Measurements from ENCODE around the gene CARD14. TPM values are rescaled to one million over a fixed set of nuclear protein-coding genes. Genes with fewer than 3 reads are reported as not detected.
"Not testable (repeated sequence)": the region's sequence is repeated elsewhere in the genome, so short reads cannot be mapped to it uniquely, and the experiment has no call there.

CARD14 gene
- total RNA-seq, 6 experiments from 2014 or later: 0.20 to 0.29 (median 0.22) TPM; not detected in 3

DNA sequence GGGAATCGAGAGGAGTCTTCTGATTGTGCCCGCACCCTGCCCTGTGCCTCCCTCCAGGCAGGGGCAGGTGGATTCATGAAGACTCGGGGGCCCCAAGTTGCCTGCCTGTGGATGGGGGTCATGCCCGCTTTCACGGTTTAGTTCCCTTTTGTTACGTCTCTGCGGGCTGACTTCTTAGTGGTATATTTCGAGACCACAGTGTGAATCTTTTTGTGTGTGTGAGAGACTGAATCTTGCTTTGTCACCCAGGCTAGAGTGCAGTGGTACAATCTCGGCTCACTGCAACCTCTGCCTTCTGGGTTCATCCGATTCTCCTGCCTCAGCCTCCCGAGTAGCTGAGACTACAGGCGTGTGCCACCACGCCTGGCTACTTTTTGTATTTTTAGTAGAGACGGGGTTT, 72.7 kb downstream of the CARD14 start:
- WGBS (ENCODE audit: insufficient coverage, low coverage, low lambda C conversion rate, missing lambda C conversion rate): 91% methylated on average over 7 of the region's 14 CpGs
- DNase-seq: no peak
- Histone ChIP-seq H3K27ac (no peak overlapping the region), H3K36me3 (peaks cover 0 to 11% (median 2%) of the 10 kb centered on the region in 4 donors), H3K9me3 (no peaks in the 10 kb centered on the region), H3K4me1 (no peaks in the 10 kb centered on the region), H3K4me3 (no peak overlapping the region), H3K27me3 (no peaks in the 10 kb centered on the region)
- no peak for TF ChIP-seq POLR2A (IDR thresholded peaks at IDR 0.05)
- TF ChIP-seq, protein P1, sequence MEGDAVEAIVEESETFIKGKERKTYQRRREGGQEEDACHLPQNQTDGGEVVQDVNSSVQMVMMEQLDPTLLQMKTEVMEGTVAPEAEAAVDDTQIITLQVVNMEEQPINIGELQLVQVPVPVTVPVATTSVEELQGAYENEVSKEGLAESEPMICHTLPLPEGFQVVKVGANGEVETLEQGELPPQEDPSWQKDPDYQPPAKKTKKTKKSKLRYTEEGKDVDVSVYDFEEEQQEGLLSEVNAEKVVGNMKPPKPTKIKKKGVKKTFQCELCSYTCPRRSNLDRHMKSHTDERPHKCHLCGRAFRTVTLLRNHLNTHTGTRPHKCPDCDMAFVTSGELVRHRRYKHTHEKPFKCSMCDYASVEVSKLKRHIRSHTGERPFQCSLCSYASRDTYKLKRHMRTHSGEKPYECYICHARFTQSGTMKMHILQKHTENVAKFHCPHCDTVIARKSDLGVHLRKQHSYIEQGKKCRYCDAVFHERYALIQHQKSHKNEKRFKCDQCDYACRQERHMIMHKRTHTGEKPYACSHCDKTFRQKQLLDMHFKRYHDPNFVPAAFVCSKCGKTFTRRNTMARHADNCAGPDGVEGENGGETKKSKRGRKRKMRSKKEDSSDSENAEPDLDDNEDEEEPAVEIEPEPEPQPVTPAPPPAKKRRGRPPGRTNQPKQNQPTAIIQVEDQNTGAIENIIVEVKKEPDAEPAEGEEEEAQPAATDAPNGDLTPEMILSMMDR (IDR thresholded peaks at IDR 0.05): no peak
- intact Hi-C loops (cut with DNase I): loop anchor here in 1 of 2 donors (10.0 kb wide), 1 partner anchor 148 kb away; no protein-coding TSS in a partner anchor
- ATAC-seq: no peak

DNA sequence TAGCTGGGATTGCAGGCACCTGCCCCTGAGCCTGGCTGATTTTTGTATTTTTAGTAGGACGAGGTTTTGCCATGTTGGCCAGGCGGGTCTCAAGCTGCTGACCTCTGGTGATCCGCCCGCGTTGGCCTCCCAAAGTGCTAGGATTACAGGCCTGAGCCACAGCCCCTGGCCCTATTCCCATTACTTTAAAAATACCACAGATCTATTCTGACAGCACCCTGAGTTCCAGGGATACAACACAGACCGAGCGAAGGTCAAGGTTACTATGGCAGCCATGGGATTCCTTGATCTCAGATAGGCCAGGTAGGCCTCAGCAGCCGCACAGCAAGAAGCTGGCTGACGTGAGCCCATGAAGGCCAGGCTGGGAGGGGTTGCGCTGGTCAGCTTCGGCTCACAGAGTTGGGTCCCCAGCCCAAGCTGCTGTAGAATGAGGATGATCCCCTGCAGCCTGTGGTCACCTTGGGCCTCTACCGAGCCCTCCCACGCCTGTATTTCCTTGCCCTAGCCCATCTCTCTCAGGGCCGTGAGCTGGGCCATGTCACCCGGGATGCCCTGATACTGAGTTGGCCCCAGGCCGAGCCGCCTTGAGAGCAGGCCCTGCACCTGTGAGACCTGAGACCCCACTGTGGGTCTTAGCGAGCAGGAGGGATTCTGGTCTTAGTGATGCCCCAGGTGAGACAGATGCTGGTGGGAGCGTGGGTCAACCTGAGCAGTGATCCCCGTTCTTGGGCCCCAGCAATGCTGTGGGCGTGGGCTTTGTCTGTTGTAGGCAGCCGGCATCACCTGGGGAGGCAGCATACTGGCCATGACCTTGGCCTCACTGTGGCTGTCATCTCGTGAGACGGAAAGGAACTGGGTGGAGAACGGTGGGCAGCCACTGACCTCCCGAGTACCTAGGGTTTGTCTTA, 74.0 kb downstream of the CARD14 start:
- intact Hi-C loops (cut with DNase I): loop anchor here in 1 of 2 donors (10.0 kb wide), 1 partner anchor 149 kb away; no protein-coding TSS in a partner anchor
- H3K27ac ChIP-seq: no peak overlapping the region
- H3K9me3 ChIP-seq: no peaks in the 10 kb centered on the region
- 78% methylated on average over 4 of the region's 26 CpGs for WGBS (ENCODE audit: insufficient coverage, low coverage, low lambda C conversion rate, missing lambda C conversion rate)
- TF ChIP-seq POLR2A (IDR thresholded peaks at IDR 0.05): no peak
- TF ChIP-seq, protein P1 (IDR thresholded peaks at IDR 0.05): no peak
- peaks cover 0 to 8% (median 2%) of the 10 kb centered on the region in 4 donors for H3K36me3 ChIP-seq
- no peak overlapping the region for H3K4me3 ChIP-seq
- no peak for DNase-seq
- H3K27me3 ChIP-seq: no peaks in the 10 kb centered on the region
- no peak for ATAC-seq
- no peaks in the 10 kb centered on the region for H3K4me1 ChIP-seq

DNA sequence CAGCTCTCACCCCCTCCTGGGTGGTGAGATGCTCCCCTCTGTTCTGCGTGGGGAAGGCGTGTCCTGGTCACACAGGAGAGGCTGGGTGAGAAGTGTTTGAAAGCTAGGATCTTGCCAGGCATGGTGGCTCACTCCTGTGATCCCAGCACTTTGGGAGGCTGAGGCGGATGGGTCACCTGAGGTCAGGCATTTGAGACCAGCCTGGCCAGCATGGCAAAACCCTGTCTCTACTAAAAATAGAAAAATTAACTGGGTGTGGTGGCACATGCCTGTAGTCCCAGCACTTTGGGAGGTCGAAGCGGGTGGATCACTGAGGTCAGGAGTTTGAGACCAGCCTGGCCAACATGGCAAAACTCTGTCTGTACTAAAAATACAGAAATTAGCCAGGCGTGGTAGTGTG, 74.6 kb downstream of the CARD14 start:
- H3K4me1 ChIP-seq, DNase-seq, H3K9me3 ChIP-seq, H3K4me3 ChIP-seq, H3K36me3 ChIP-seq, H3K27ac ChIP-seq, ATAC-seq, H3K27me3 ChIP-seq: not testable (repeated sequence)
- no CpG with 5 or more reads among the region's 6 CpGs for WGBS (ENCODE audit: insufficient coverage, low coverage, low lambda C conversion rate, missing lambda C conversion rate)
- intact Hi-C loops (cut with DNase I): loop anchor here in 1 of 2 donors (10.0 kb wide), 1 partner anchor 150 kb away; no protein-coding TSS in a partner anchor

DNA sequence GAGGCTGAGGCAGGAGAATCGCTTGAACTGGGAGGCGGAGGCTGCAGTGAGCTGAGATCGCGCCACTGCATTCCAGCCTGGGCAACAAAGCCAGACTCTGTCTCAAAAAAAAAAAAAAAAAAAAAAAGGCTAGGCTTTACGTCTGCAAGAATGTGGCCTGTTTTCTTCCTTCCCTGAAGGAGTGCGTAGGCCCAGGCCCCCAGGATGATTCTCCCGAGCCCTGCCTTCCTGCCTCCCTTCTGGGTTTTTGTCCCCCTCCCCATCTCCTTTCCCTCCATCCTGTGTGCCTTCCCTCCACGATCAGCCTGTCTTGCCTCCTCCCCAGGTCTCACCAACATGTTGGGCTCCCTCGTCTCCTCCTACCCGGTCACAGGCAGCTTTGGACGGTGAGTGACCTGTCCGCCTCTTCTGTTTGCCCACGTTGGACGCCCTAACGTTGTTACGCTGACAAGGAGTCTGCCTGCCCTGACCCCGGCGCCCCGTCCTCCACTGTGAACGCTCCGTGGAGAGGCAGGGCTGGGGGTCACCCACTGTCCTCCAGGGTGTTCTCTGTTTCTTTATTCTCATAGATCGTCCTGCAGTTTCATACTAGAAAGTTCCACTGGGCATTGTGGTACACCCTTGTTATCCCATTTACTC, 75.2 kb downstream of the CARD14 start:
- Histone ChIP-seq H3K9me3 (no peaks in the 10 kb centered on the region), H3K4me3 (no peak overlapping the region), H3K27ac (no peak overlapping the region), H3K36me3 (peaks cover 0 to 8% (median 2%) of the 10 kb centered on the region in 4 donors), H3K4me1 (no peaks in the 10 kb centered on the region), H3K27me3 (no peaks in the 10 kb centered on the region)
- DNase-seq (no peak), ATAC-seq (no peak)
- TF ChIP-seq POLR2A (IDR thresholded peaks at IDR 0.05): no peak
- TF ChIP-seq, protein P1 (IDR thresholded peaks at IDR 0.05): no peak
- 87% methylated on average over 15 of the region's 22 CpGs for WGBS (ENCODE audit: insufficient coverage, low coverage, low lambda C conversion rate, missing lambda C conversion rate)
- intact Hi-C loops (cut with DNase I): loop anchor here in 1 of 2 donors (10.0 kb wide), 1 partner anchor 150 kb away; no protein-coding TSS in a partner anchor

Data from right lobe of liver (tissue), 6 donors.